Activated T-helper 17 cell treated with anti-CD3 and anti-CD28 coated beads, Interleukin-2, amount 50 U/mL, for 72 hours (primary cell): ENCODE measurements around the gene SPEF1. TPM values are rescaled to one million over a fixed set of nuclear protein-coding genes. Genes with fewer than 3 reads are reported as not detected.
A peak's percentile ranks its signal among the peaks of the same experiment; 100 is the strongest.

Source experiments
- ATAC-seq: fragments of 150-1000 bp; cut with Tn5 transposase; replicated peaks from 2 replicates; pipeline ENCODE4 v1.10.0; 2021; ENCODE audit warnings: mild to moderate bottlenecking, moderate library complexity
- H3K27ac Mint-ChIP-seq: one replicate; pipeline ENCODE4 v1.8.0; 2022; ENCODE audit warnings: mixed read lengths
- H3K27me3 Mint-ChIP-seq: one replicate; pipeline ENCODE4 v1.8.0; 2022; ENCODE audit warnings: mixed read lengths
- H3K36me3 Mint-ChIP-seq: one replicate; pipeline ENCODE4 v1.8.0; 2022; ENCODE audit warnings: low read depth, mild to moderate bottlenecking, mixed read lengths
- H3K4me1 Mint-ChIP-seq: one replicate; pipeline ENCODE4 v1.8.0; 2022; ENCODE audit warnings: mixed read lengths
- H3K4me3 Mint-ChIP-seq: one replicate; pipeline ENCODE4 v1.8.0; 2022; ENCODE audit warnings: mild to moderate bottlenecking, mixed read lengths
- H3K9me3 Mint-ChIP-seq: one replicate; pipeline ENCODE4 v1.8.0; 2022; ENCODE audit warnings: mixed read lengths
- total RNA-seq, 2 donors: library from RNA; stranded (reverse); gene quantifications; one replicate each; pipeline ENCODE4 v1.2.3, GENCODE V29; 2022

The SPEF1 gene
- total RNA-seq, 2 donors from 2014 or later, result 0.24 TPM

DNA sequence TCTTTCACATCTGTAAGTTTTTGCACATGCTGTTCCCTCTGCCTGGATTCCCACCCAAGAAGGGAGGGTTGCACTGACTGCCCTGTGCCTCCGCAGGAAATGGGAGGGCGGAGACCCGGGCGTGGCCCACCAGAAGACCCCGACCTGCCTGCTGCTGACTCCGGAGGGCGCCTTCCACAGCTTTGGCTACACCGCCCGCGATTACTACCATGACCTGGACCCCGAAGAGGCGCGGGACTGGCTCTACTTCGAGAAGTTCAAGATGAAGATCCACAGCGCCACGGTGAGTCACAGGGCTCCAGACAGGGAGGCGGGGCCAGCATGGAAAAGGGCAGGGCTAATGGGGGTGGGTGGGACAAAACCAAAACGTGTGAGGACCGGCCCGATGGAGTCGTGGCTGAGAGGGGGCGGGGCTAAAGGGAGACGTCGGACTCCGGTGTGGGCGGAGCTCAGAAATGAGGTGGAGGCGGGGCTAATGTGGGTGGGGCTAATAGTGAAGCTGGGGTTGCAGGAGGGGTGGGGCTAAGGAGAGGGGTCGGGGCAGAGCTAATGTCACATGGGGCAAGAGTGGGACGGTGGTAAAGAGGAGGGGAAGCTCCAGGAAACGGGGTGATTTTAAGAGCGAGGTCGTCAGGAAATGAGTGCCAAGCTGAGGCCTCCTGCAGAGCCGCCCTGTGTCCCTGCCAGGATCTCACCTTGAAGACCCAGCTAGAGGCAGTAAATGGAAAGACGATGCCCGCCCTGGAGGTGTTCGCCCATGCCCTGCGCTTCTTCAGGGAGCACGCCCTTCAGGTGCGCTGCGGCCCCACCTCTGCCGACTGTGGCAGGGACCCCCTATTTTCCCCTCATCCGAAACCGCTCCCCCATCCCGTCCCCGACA, 36.2 kb downstream of the SPEF1 start:
- peak overlapping the region; percentile 43 for H3K4me3 Mint-ChIP-seq
- peak; percentile 62 for ATAC-seq
- H3K36me3 Mint-ChIP-seq, result no peaks in the 10 kb centered on the region
- no peaks in the 10 kb centered on the region for H3K27me3 Mint-ChIP-seq
- H3K4me1 Mint-ChIP-seq, result no peaks in the 10 kb centered on the region
- no peak overlapping the region for H3K27ac Mint-ChIP-seq
- H3K9me3 Mint-ChIP-seq, result no peaks in the 10 kb centered on the region

DNA sequence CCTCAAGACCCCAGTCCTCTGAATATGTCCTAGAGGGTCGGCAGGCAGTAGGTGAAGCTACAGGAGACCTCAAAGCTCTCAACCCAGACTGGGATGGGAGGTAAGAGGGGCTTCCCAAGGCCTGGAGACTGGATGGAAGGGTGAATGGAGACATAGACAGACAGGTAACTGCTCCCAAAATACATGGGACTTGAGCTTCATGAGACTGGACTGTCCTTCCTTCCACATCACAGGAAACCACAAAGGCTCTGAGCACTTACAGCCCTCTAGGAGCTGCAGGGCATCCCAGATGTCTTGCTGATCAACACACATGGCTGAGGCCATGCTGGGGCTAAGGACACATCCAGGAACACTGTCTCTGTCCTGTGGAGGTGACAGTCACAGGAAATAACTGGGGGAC, 37.2 kb downstream of the SPEF1 start:
- no peak overlapping the region for H3K4me3 Mint-ChIP-seq
- no peak overlapping the region for H3K27ac Mint-ChIP-seq
- H3K27me3 Mint-ChIP-seq, result no peaks in the 10 kb centered on the region
- no peaks in the 10 kb centered on the region for H3K9me3 Mint-ChIP-seq
- ATAC-seq, result no peak
- no peaks in the 10 kb centered on the region for H3K4me1 Mint-ChIP-seq
- no peaks in the 10 kb centered on the region for H3K36me3 Mint-ChIP-seq

DNA sequence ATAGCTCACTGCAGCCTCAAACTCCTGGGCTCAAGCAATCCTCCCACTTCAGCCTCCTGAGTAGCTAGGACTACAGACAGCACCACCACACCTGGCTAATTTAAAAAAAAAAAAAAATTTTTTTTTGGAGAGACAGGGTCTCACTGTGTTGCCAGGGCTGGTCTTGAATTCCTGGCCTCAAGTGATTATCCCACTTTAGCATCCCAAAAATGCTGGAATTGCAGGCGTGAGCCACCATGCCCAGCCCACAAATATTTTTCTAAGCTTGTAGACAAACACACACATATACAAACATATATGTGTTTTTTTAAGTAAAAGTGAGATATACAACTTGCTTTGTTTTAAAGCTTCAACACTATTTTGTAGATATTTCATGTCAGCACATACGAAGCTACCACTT, 38.0 kb downstream of the SPEF1 start:
- Mint-ChIP-seq H3K9me3 (no peaks in the 10 kb centered on the region), H3K4me1 (no peaks in the 10 kb centered on the region), H3K27ac (no peak overlapping the region), H3K36me3 (no peaks in the 10 kb centered on the region), H3K27me3 (no peaks in the 10 kb centered on the region), H3K4me3 (no peak overlapping the region)
- no peak for ATAC-seq

DNA sequence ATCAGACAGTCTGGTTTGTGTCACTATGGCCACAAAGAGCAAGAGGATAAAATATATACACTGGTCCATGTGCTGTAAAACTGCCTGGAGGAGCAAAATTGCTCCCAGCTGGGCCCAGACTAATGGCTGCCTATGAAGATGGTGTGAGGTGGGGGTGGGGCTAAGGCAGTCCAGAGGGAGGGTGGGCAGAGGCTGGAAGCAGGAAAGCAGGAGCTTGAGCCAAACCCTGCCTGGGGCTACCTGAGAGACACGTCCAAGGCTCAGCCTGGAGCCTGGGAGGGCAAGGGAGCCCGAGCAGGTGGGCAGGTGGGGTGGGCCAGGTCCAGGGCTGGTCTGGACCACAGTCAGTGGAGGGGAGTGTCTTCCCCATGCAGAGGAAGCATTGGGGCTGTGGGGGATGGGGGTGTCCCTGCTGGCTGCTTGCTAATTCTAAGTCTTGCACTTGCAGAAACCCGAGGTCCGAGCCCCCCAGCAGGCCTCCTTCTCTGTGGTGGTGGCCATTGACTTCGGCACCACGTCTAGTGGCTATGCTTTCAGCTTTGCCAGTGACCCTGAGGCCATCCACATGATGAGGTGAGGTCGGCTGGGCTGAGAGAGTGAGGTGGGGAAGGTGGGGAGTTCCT, 39.3 kb downstream of the SPEF1 start:
- Mint-ChIP-seq H3K4me1 (no peaks in the 10 kb centered on the region), H3K27me3 (no peaks in the 10 kb centered on the region), H3K36me3 (no peaks in the 10 kb centered on the region), H3K4me3 (no peak overlapping the region), H3K27ac (no peak overlapping the region), H3K9me3 (no peaks in the 10 kb centered on the region)
- no peak for ATAC-seq

DNA sequence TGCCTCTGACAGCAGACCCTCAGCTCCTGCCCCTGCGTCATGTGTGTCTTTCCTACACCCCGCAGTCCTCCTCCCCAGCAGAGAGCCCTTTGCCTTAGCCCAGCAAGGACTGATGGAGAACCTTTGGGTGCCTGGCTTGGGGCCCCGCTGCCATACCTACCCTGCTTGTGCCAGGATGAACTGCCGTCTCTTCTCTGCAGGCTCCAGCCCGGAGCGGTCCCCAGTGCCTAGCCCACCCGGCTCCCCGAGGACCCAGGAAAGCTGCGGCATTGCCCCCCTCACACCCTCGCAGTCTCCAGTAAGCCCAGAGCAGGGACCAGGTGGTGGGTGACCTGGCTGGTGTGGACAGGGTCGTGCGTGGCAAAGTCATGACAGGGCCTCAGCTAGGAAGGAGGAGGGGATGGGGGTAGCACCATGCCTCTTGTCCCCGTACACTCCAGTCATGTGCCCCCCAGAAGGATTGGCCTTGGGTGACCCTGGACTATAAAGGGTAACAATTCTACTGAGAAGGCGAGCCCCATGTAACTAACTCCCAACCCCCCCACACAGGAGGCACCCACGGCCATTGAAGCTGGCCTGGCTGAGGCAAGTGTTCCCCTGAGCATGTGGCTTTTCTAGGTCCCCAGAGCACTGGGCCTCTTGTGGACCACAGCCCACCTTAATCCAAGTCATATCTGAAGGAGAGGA, 40.5 kb downstream of the SPEF1 start:
- Mint-ChIP-seq H3K4me1 (no peaks in the 10 kb centered on the region), H3K4me3 (no peak overlapping the region), H3K9me3 (no peaks in the 10 kb centered on the region), H3K27me3 (no peaks in the 10 kb centered on the region), H3K27ac (no peak overlapping the region), H3K36me3 (no peaks in the 10 kb centered on the region)
- no peak for ATAC-seq

DNA sequence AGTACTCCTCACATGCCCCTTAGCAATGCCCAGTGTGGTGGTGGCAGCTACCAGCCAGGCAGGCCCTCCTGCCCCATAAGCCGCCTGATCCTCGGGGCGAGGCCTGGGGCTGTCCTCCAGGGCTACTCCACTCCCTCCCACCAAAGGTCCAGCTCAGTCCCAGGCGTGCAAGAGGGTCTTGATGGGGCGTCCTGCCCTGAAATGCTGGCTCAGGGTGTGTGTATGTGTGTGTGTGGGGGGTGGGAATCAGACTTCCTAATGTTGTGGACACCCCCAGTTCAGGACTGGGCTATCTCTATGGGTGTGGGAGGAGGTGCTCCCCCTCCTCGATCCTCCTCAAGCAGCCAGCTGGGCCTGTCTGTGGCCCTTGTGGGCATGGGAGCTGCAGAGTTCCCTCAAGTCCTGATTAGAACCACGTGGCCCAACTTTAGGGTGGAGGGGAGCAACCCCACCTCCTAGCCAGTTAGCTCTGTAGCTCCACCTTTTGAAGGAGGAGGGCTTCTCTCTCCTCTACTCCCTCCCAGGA, 41.3 kb downstream of the SPEF1 start:
- Mint-ChIP-seq H3K9me3 (no peaks in the 10 kb centered on the region), H3K27me3 (no peaks in the 10 kb centered on the region), H3K27ac (no peak overlapping the region), H3K36me3 (no peaks in the 10 kb centered on the region), H3K4me1 (no peaks in the 10 kb centered on the region), H3K4me3 (no peak overlapping the region)
- ATAC-seq, result no peak

DNA sequence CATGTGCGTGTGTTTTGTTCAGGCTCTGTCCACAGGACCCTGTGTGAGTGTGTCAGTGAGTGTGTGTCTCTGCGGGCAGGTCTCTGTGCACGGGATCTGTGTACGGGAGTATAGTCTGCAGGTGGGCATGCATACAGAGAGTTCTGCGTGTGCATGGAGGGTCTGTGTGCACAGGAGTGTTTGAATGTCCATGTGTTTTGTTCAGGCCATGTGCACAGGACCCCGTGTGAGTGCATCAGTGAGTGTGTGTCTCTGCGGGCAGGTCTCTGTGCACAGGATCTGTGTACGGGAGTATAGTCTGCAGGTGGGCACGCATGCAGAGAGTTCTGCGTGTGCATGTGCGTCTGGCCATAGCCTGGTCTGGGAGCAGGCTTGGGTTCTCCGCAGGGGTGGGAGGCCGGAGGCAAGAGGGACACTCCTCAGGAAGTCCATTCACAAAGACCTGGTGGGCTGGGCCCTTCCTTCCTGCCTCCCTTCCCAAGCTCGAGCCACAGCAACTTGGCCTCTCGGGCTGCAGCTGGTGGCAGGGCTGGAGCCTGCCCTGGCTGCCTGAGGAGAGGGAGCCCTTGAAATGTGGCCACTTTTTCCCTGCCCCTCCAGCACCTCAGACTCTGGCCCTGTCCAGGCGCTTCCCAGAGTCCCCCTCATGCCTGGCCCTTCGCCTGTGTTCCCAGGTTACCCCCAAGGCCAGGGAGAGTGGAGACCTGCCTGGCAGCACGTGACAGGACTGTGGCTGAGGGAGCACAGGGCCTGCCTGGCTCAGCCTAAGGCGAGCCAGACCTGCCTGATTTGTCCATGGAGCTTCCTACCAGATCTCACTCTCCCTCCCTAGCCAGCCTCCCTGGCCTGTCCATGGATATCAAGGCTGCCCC, 42.0 kb downstream of the SPEF1 start:
- no peaks in the 10 kb centered on the region for H3K27me3 Mint-ChIP-seq
- H3K36me3 Mint-ChIP-seq, result no peaks in the 10 kb centered on the region
- no peak overlapping the region for H3K27ac Mint-ChIP-seq
- no peak for ATAC-seq
- H3K9me3 Mint-ChIP-seq, result no peaks in the 10 kb centered on the region
- no peak overlapping the region for H3K4me3 Mint-ChIP-seq
- no peaks in the 10 kb centered on the region for H3K4me1 Mint-ChIP-seq

DNA sequence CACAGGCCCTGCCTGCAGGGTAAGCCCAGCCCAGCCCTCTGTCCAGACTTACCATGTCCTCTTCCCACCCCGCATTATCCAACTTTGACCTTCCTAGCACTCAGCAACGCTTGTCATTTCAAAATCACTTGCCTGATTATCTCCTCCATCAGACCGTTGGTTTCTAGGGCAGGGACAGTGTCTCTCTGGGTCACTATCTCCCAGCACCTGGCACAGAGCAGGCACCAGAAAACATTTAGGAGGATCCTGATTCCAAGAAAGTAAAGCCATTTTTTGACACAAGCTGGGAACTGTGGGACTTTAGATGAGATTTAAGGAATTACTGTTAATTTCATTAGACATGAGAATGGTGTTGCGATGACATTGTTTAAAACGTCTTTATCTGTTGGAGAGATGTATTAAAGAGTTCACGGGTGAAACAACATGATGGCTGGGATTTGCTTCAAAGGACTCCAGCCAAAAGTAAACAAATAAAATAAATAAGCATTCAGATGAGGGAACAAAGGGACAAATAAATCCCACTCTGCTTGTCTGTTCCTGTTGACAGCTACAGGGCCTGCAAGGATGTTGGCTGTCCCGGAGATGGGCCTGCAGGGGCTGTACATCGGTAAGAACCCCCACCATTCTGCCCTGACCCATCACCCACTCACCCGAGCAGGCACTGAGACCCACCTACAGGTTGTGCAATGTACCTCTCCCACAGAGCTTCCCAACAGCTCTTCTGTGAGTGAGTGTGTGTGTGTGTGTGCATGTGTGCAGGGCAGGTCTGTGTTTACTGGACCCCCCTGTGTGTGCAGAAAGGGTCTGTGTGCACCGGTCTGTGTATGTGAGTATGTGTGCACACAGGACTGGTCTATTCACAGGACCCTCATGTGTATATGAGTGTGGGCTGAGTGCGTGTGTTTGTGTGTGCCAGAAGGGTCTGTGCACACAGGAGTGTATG, 42.9 kb downstream of the SPEF1 start:
- H3K27me3 Mint-ChIP-seq, result peaks cover 4% of the 10 kb centered on the region
- no peaks in the 10 kb centered on the region for H3K4me1 Mint-ChIP-seq
- H3K4me3 Mint-ChIP-seq, result no peak overlapping the region
- H3K9me3 Mint-ChIP-seq, result no peaks in the 10 kb centered on the region
- no peaks in the 10 kb centered on the region for H3K36me3 Mint-ChIP-seq
- no peak overlapping the region for H3K27ac Mint-ChIP-seq
- ATAC-seq, result no peak

DNA sequence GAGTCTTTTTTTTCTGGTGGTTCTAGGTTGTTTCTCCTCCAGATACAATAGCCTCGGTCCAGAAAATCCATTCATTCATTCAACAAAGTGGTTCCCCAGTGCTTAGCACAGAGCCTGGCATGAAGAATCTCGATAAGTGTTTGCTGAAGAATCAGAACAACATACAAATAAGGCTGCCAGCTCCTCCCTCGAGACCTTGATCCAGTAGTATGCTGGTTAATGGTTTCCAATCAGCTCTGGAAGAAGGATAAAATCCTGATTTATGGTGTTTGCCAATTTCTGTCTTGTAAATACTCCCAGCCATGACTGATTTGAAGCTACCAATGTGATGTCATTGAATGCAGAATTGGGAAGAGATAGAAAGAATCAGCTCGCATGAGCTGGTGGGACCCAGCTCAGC, 45.5 kb downstream of the SPEF1 start:
- no peak overlapping the region for H3K27ac Mint-ChIP-seq
- H3K4me3 Mint-ChIP-seq, result no peak overlapping the region
- H3K27me3 Mint-ChIP-seq, result peaks cover 13% of the 10 kb centered on the region
- H3K4me1 Mint-ChIP-seq, result no peaks in the 10 kb centered on the region
- H3K36me3 Mint-ChIP-seq, result no peaks in the 10 kb centered on the region
- ATAC-seq, result no peak
- no peaks in the 10 kb centered on the region for H3K9me3 Mint-ChIP-seq

DNA sequence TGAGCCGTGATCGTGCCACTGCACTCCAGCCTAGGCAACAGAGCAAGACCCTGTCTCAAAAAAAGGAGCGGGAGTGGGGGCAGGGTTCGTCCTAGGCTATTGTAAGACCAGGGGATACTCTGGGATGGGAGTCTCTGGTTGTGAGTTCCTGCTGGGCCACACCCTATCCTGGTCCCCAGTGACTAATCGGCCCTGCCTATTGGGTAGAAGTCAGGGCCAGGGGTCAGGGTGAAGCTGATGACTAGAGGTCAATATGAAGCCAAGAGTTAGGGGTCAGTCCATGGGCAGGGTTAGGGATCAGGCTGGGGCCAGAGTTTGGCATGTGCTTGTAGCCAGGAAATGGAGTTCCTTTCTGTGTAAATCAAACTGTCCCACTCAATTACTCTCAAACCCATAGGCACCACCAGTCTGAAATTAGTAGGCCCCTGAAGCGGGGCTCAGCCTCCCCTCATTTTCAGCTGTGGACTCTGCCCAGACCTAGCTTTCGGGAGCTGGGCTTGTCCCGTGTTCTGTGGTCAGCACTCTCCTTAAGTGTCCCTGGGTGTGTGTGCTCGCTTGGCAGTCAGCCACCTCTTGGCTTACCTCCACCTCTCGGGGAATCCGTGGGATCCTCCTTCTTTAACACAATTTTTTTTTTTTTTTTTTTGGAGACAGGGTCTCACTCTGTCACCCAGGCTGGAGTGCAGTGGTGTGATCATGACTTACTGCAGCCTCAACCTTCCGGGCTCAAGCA, 47.0 kb downstream of the SPEF1 start:
- Mint-ChIP-seq H3K27ac (no peak overlapping the region), H3K27me3 (peaks cover 20% of the 10 kb centered on the region), H3K36me3 (no peaks in the 10 kb centered on the region), H3K4me3 (no peak overlapping the region), H3K4me1 (no peaks in the 10 kb centered on the region), H3K9me3 (no peaks in the 10 kb centered on the region)
- no peak for ATAC-seq

DNA sequence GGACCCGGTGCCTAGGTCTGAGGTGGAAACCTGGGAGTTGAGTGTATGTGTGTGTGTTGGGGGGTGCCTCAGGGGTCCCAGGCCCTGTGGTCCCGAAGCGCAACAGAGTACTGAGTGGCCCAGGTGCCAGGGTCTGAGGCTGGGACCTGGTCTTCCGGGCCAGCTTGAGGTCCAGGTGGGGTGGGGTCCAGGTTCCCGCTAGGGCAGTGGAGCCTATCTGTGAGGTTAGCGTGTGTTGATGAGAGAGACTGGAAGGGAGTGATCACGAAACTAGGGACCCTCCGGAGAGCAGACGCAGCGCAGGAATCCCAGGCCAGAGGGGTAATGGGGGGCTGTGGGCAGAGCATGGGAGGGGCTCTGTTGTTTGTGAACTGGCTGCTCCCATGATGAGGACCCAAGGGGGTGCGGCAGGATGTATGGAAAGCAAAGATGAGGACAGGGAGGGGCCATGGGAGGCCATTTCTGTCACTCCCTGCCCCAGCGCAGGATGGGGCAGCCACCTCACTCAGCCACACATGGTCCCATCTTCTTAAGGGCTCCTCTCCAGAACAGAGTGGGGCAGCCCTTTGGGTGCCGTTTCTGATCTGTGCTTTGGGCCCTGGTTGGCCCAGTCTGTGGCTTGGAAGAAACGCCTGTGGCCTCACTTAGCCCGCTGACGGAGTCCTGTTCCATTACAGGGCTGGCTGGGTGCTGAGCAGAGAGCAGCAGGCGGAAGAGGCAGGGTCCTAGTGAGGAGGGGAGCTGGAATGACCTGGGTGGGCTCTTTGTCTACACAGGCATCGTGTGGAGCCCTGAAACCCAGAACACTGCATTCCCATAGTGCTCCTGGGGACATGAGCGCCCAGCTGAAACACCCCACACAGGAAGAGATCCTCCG, 47.9 kb downstream of the SPEF1 start:
- Mint-ChIP-seq H3K4me1 (no peaks in the 10 kb centered on the region), H3K36me3 (no peaks in the 10 kb centered on the region), H3K9me3 (no peaks in the 10 kb centered on the region), H3K27ac (no peak overlapping the region), H3K27me3 (peaks cover 22% of the 10 kb centered on the region), H3K4me3 (no peak overlapping the region)
- ATAC-seq, result no peak
